ENCODE results near the gene CPZ. TPM values are rescaled to one million over a fixed set of nuclear protein-coding genes. Genes with fewer than 3 reads are reported as not detected.

The CPZ gene
- total and polyA plus RNA-seq, 2 donors (not counting 1 experiment from before 2014, with no cell fraction given) = not detected

GRCh38 chr4:8550691-8551090, 41.9 kb upstream of the CPZ start:
- CTCF ChIA-PET = no interaction called here
- H3K27ac ChIP-seq (ENCODE audit: low read length in 2 of 2) = no peak overlapping the region
- no peak overlapping the region for H3K27ac Mint-ChIP-seq
- H3K27me3 ChIP-seq (replicated peaks in 1 of 4; ENCODE audit: control extremely low read depth in 1 of 4, control insufficient read depth in 3 of 4, insufficient read depth in 4 of 4, low read length in 3 of 4) = no peaks in the 10 kb centered on the region
- POLR2A ChIA-PET = no interaction called here
- no peak overlapping the region for H3K9ac ChIP-seq (ENCODE audit: low read length)
- no peaks in the 10 kb centered on the region for H4K20me1 ChIP-seq (ENCODE audit: control insufficient read depth, insufficient read depth, low read length, poor library complexity, severe bottlenecking)
- no peak overlapping the region for H2AFZ ChIP-seq (ENCODE audit: insufficient read depth, low read depth, low read length, poor library complexity, severe bottlenecking)
- 84% methylated on average over 9 of the region's 9 CpGs for WGBS (ENCODE audit: insufficient coverage)
- intact Hi-C loops (cut with micrococcal nuclease) = no loop called here
- H3K4me3 Mint-ChIP-seq = no peak overlapping the region
- H3K36me3 ChIP-seq (replicated peaks in 1 of 2; ENCODE audit: control extremely low read depth in 1 of 2, control insufficient read depth in 1 of 2, extremely low read depth in 1 of 2, insufficient read depth in 2 of 2, low read length in 1 of 2) = no peaks in the 10 kb centered on the region
- no peaks in the 10 kb centered on the region for H3K79me2 ChIP-seq (ENCODE audit: control insufficient read depth, insufficient read depth, low read length)
- H3K27me3 Mint-ChIP-seq = peaks cover 3% of the 10 kb centered on the region
- H3K9me3 ChIP-seq (ENCODE audit: control extremely low read depth in 1 of 3, control insufficient read depth in 2 of 3, insufficient read depth in 1 of 3, low read length in 2 of 3) = peaks cover 0 to 2% (median 0%) of the 10 kb centered on the region in 3 donors
- no peak for DNase-seq
- no peaks in the 10 kb centered on the region for H3K4me1 ChIP-seq (ENCODE audit: control insufficient read depth in 2 of 2, insufficient read depth in 2 of 2, low read length in 2 of 2)
- H3K4me3 ChIP-seq (ENCODE audit: control extremely low read depth in 1 of 5, extremely low read depth in 1 of 5, insufficient read depth in 1 of 5, low read depth in 2 of 5, low read length in 4 of 5) = no peak overlapping the region
- no peak for ATAC-seq (ENCODE audit: low read depth)
- no peak overlapping the region for H3K4me2 ChIP-seq (replicated peaks; ENCODE audit: low read depth, low read length, poor library complexity, severe bottlenecking)
- no peaks in the 10 kb centered on the region for H3K4me1 Mint-ChIP-seq
- H3K9me3 Mint-ChIP-seq (ENCODE audit: insufficient read depth) = no peaks in the 10 kb centered on the region
- TF ChIP-seq CTCF (IDR thresholded peaks at IDR 0.05) (no peak), EZH2 (IDR thresholded peaks at IDR 0.05; ENCODE audit: borderline replicate concordance, insufficient read depth, low read depth, low read length, poor library complexity, severe bottlenecking) (no peak)

- intact Hi-C loops (cut with micrococcal nuclease) = no loop called here
- POLR2A ChIA-PET = no interaction called here
- Histone ChIP-seq H3K4me1 (ENCODE audit: control insufficient read depth in 2 of 2, insufficient read depth in 2 of 2, low read length in 2 of 2) (no peaks in the 10 kb centered on the region), H3K27ac (ENCODE audit: low read length in 2 of 2) (no peak overlapping the region), H2AFZ (ENCODE audit: insufficient read depth, low read depth, low read length, poor library complexity, severe bottlenecking) (no peak overlapping the region), H3K27me3 (replicated peaks in 1 of 4; ENCODE audit: control extremely low read depth in 1 of 4, control insufficient read depth in 3 of 4, insufficient read depth in 4 of 4, low read length in 3 of 4) (no peaks in the 10 kb centered on the region), H3K9me3 (ENCODE audit: control extremely low read depth in 1 of 3, control insufficient read depth in 2 of 3, insufficient read depth in 1 of 3, low read length in 2 of 3) (peaks cover 0 to 3% (median 0%) of the 10 kb centered on the region in 3 donors), H3K4me3 (ENCODE audit: control extremely low read depth in 1 of 5, extremely low read depth in 1 of 5, insufficient read depth in 1 of 5, low read depth in 2 of 5, low read length in 4 of 5) (no peak overlapping the region), H4K20me1 (ENCODE audit: control insufficient read depth, insufficient read depth, low read length, poor library complexity, severe bottlenecking) (no peaks in the 10 kb centered on the region), H3K36me3 (replicated peaks in 1 of 2; ENCODE audit: control extremely low read depth in 1 of 2, control insufficient read depth in 1 of 2, extremely low read depth in 1 of 2, insufficient read depth in 2 of 2, low read length in 1 of 2) (no peaks in the 10 kb centered on the region), H3K9ac (ENCODE audit: low read length) (no peak overlapping the region), H3K4me2 (replicated peaks; ENCODE audit: low read depth, low read length, poor library complexity, severe bottlenecking) (no peak overlapping the region), H3K79me2 (ENCODE audit: control insufficient read depth, insufficient read depth, low read length) (no peaks in the 10 kb centered on the region)
- WGBS (ENCODE audit: insufficient coverage) = 89% methylated on average over 4 of the region's 4 CpGs
- Mint-ChIP-seq H3K4me1 (no peaks in the 10 kb centered on the region), H3K9me3 (ENCODE audit: insufficient read depth) (no peaks in the 10 kb centered on the region), H3K27me3 (peaks cover 3% of the 10 kb centered on the region), H3K4me3 (no peak overlapping the region), H3K27ac (no peak overlapping the region)
- TF ChIP-seq CTCF (IDR thresholded peaks at IDR 0.05) = no peak
- no peak for TF ChIP-seq EZH2 (IDR thresholded peaks at IDR 0.05; ENCODE audit: borderline replicate concordance, insufficient read depth, low read depth, low read length, poor library complexity, severe bottlenecking)
- ATAC-seq (ENCODE audit: low read depth) (no peak), DNase-seq (no peak)
- CTCF ChIA-PET = no interaction called here
Observed at GRCh38 chr4:8552024-8552423, 40.5 kb upstream of the CPZ start.
